MM.1S (cell line): ENCODE data around the gene MUC5AC.

Source experiments
- DNase-seq: peaks from one replicate; pipeline ENCODE4 v3.0.0-alpha.2; 2015
- H2AFZ ChIP-seq: fragments of 300-600 bp; sonication (generic); 2 replicates; pipeline ENCODE4 v1.6.0; 2016; ENCODE audit warnings: antibody characterized with exemption, low read length
- H3F3A ChIP-seq: fragments of 300-600 bp; sonication (generic); 2 replicates; pipeline ENCODE4 v1.6.1; 2016; ENCODE audit warnings: mild to moderate bottlenecking, antibody characterized with exemption, low read length, moderate library complexity, mixed read lengths; ENCODE audit not compliant: insufficient read depth
- H3K27ac ChIP-seq: fragments of 300-600 bp; sonication (generic); 2 replicates; pipeline ENCODE4 v1.5.1; 2016; ENCODE audit warnings: mild to moderate bottlenecking, low read length
- H3K27me3 ChIP-seq: fragments of 300-600 bp; sonication (generic); replicated peaks from 2 replicates; pipeline ENCODE4 v1.6.0; 2016; ENCODE audit warnings: low read length; ENCODE audit not compliant: insufficient read depth
- H3K36me3 ChIP-seq: fragments of 300-600 bp; sonication (generic); replicated peaks from 2 replicates; pipeline ENCODE4 v1.6.1; 2016; ENCODE audit warnings: mild to moderate bottlenecking, low read length, mixed read lengths; ENCODE audit not compliant: insufficient read depth
- H3K4me1 ChIP-seq: fragments of 300-600 bp; sonication (generic); 2 replicates; pipeline ENCODE4 v1.6.1; 2016; ENCODE audit warnings: low read length, mixed read lengths
- H3K4me2 ChIP-seq: fragments of 300-600 bp; sonication (generic); 2 replicates; pipeline ENCODE4 v1.6.0; 2016; ENCODE audit warnings: low read depth, low read length
- H3K4me3 ChIP-seq: fragments of 300-600 bp; sonication (generic); 2 replicates; pipeline ENCODE4 v1.5.1; 2016; ENCODE audit warnings: low read length, mixed read lengths
- H3K79me2 ChIP-seq: fragments of 300-600 bp; sonication (generic); 2 replicates; pipeline ENCODE4 v1.6.1; 2016; ENCODE audit warnings: mixed run types, low read length, mixed read lengths
- H3K9ac ChIP-seq: fragments of 300-600 bp; sonication (generic); 2 replicates; pipeline ENCODE4 v1.6.1; 2016; ENCODE audit warnings: low read length, mixed read lengths
- H3K9me2 ChIP-seq: fragments of 300-600 bp; sonication (generic); replicated peaks from 2 replicates; pipeline ENCODE4 v1.6.1; 2016; ENCODE audit warnings: mild to moderate bottlenecking, low read length, mixed read lengths; ENCODE audit not compliant: insufficient read depth
- H3K9me3 ChIP-seq: fragments of 300-600 bp; sonication (generic); replicated peaks from 2 replicates; pipeline ENCODE4 v1.6.1; 2016; ENCODE audit warnings: mild to moderate bottlenecking, low read length, mixed read lengths; ENCODE audit not compliant: insufficient read depth
- H4K20me1 ChIP-seq: fragments of 300-600 bp; sonication (generic); 2 replicates; pipeline ENCODE4 v1.6.1; 2016; ENCODE audit warnings: mild to moderate bottlenecking, low read length, moderate library complexity, mixed read lengths; ENCODE audit not compliant: insufficient read depth
- CTCF ChIP-seq: fragments of 300-600 bp; sonication (generic); IDR thresholded peaks from 2 replicates; pipeline ENCODE4 v1.5.1; 2016; ENCODE audit warnings: antibody characterized with exemption, low read length, mixed read lengths
- EZH2 ChIP-seq: fragments of 300-600 bp; sonication (generic); optimal IDR thresholded peaks from 2 replicates; pipeline ENCODE3; 2017; ENCODE audit warnings: low read depth, mild to moderate bottlenecking, antibody characterized with exemption, low read length, mixed read lengths
- EZH2phosphoT487 ChIP-seq: fragments of 300-600 bp; sonication (generic); IDR thresholded peaks from 2 replicates; pipeline ENCODE4 v1.6.1; 2018; ENCODE audit warnings: antibody characterized with exemption, low read length

The MUC5AC gene

GRCh38 chr11:1157645-1158591 is at the start of gene MUC5AC:
TSS of gene MUC5AC (plus strand) at chr11:1157953. CDS start at chr11:1158000, 47 bp downstream.
- peaks cover 68% of the 10 kb centered on the region for H3K27me3 ChIP-seq
- H3K27ac ChIP-seq = no peak within 1 kb of the TSS
- no peaks in the 10 kb centered on the region for H3K79me2 ChIP-seq
- H3K9me3 ChIP-seq = no peaks in the 10 kb centered on the region
- H3K4me2 ChIP-seq = no peak within 1 kb of the TSS
- H4K20me1 ChIP-seq = no peaks in the 10 kb centered on the region
- no peak for TF ChIP-seq CTCF
- TF ChIP-seq EZH2 = no peak
- no peak for TF ChIP-seq EZH2phosphoT487
- H2AFZ ChIP-seq = no peak within 1 kb of the TSS
- no peak within 1 kb of the TSS for H3K9ac ChIP-seq
- no peaks in the 10 kb centered on the region for H3F3A ChIP-seq
- DNase-seq = no peak
- no peaks in the 10 kb centered on the region for H3K4me1 ChIP-seq
- H3K9me2 ChIP-seq = no peaks in the 10 kb centered on the region
- H3K4me3 ChIP-seq = no peak within 1 kb of the TSS
- H3K36me3 ChIP-seq = no peaks in the 10 kb centered on the region

- TF ChIP-seq EZH2 = no peak
- TF ChIP-seq EZH2phosphoT487 = no peak
- no peak for TF ChIP-seq CTCF
- Histone ChIP-seq H3K36me3 (no peaks in the 10 kb centered on the region), H3K9me2 (no peaks in the 10 kb centered on the region), H3K4me3 (no peak overlapping the region), H3K27me3 (peaks cover 57% of the 10 kb centered on the region), H3K27ac (no peak overlapping the region), H3K4me2 (no peak overlapping the region), H3F3A (no peaks in the 10 kb centered on the region), H3K4me1 (no peaks in the 10 kb centered on the region), H3K9me3 (no peaks in the 10 kb centered on the region), H2AFZ (no peak overlapping the region), H3K79me2 (no peaks in the 10 kb centered on the region), H3K9ac (no peak overlapping the region), H4K20me1 (no peaks in the 10 kb centered on the region)
- no peak for DNase-seq
Measured at GRCh38 chr11:1108246-1108900, 49.4 kb upstream of the MUC5AC start.

GRCh38 chr11:1109101-1109917 is 48.4 kb upstream of the MUC5AC start:
- no peaks in the 10 kb centered on the region for H3F3A ChIP-seq
- no peaks in the 10 kb centered on the region for H3K9me2 ChIP-seq

More at GRCh38 chr11:1109101-1109917, 48.4 kb upstream of the MUC5AC start:
- peaks cover 48% of the 10 kb centered on the region for H3K27me3 ChIP-seq
- H3K4me1 ChIP-seq = no peaks in the 10 kb centered on the region
- H2AFZ ChIP-seq = no peak overlapping the region
- H3K27ac ChIP-seq = no peak overlapping the region
- no peaks in the 10 kb centered on the region for H3K9me3 ChIP-seq
- TF ChIP-seq EZH2 (no peak), CTCF (no peak), EZH2phosphoT487 (no peak)
- no peak overlapping the region for H3K9ac ChIP-seq
- no peak for DNase-seq
- no peaks in the 10 kb centered on the region for H4K20me1 ChIP-seq
- H3K79me2 ChIP-seq = no peaks in the 10 kb centered on the region
- no peak overlapping the region for H3K4me2 ChIP-seq
- no peaks in the 10 kb centered on the region for H3K36me3 ChIP-seq
- H3K4me3 ChIP-seq = no peak overlapping the region
